Astrocyte of the cerebellum (primary cell): ENCODE results near the gene SETD4.

Experiments
- DNase-seq: peaks from one replicate; pipeline ENCODE4 v3.0.0-alpha.2; 2011; ENCODE audit warnings: low read depth
- H3K4me3 ChIP-seq: 2 replicates; pipeline ENCODE4 v1.5.1; 2011; ENCODE audit warnings: mild to moderate bottlenecking, low read depth, low read length, moderate library complexity
- in situ Hi-C: cut with HindIII; loops from 2 replicates; pipeline ENCODE4 v1.10.0; 2017; ENCODE audit warnings: low sequenced_read_pairs
- TF ChIP-seq, protein P1 (sequence below): IDR thresholded peaks from 2 replicates; pipeline ENCODE4 v1.5.1; 2012; ENCODE audit warnings: low read length, low read depth, moderate library complexity, mild to moderate bottlenecking; ENCODE audit errors: missing control alignments

Gene SETD4

DNA sequence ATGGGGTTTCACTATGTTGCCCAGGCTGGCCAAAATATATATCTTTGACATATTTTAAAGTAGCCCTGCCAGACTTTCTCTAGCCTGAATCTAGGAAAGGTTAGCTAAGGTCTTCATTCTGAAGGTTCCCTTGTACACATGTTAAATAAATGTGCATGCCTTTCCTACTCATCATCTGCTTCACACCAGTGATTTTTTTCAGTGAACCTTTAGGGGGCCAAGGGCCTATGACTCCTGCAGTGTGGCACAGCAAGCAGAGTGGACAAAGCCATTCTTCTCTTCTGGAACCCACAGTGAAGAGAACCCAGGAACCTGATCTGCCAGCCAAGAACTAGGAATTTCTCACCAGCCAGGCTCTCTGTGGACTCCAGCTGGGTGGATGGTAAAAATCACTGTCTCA lies 32.4 kb upstream of the SETD4 start:
- in situ Hi-C loops, result no loop called here
- DNase-seq, result no peak
- TF ChIP-seq, protein P1, sequence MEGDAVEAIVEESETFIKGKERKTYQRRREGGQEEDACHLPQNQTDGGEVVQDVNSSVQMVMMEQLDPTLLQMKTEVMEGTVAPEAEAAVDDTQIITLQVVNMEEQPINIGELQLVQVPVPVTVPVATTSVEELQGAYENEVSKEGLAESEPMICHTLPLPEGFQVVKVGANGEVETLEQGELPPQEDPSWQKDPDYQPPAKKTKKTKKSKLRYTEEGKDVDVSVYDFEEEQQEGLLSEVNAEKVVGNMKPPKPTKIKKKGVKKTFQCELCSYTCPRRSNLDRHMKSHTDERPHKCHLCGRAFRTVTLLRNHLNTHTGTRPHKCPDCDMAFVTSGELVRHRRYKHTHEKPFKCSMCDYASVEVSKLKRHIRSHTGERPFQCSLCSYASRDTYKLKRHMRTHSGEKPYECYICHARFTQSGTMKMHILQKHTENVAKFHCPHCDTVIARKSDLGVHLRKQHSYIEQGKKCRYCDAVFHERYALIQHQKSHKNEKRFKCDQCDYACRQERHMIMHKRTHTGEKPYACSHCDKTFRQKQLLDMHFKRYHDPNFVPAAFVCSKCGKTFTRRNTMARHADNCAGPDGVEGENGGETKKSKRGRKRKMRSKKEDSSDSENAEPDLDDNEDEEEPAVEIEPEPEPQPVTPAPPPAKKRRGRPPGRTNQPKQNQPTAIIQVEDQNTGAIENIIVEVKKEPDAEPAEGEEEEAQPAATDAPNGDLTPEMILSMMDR, result no peak
- H3K4me3 ChIP-seq, result no peak overlapping the region

DNA sequence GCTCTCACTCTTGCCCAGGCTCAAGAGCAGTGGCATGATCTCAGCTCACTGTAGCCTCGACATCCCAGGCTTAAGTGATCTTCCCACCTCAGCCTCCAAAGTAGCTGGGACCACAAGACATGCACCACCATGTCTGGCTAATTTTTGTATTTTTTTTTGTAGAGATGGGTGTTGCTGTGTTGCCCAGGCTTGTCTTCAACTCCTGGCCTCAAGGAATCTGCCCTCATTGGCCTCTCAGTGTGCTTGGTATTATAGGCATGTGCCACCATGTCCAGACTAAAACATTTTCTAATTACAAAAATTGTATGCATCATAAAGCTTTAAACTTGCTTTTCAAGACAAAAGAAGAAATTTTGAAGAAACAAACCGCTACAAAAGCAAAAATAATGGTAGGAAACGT lies 29.6 kb upstream of the SETD4 start:
- TF ChIP-seq, protein P1, result no peak
- H3K4me3 ChIP-seq, result no peak overlapping the region
- in situ Hi-C loops, result no loop called here
- no peak for DNase-seq

DNA sequence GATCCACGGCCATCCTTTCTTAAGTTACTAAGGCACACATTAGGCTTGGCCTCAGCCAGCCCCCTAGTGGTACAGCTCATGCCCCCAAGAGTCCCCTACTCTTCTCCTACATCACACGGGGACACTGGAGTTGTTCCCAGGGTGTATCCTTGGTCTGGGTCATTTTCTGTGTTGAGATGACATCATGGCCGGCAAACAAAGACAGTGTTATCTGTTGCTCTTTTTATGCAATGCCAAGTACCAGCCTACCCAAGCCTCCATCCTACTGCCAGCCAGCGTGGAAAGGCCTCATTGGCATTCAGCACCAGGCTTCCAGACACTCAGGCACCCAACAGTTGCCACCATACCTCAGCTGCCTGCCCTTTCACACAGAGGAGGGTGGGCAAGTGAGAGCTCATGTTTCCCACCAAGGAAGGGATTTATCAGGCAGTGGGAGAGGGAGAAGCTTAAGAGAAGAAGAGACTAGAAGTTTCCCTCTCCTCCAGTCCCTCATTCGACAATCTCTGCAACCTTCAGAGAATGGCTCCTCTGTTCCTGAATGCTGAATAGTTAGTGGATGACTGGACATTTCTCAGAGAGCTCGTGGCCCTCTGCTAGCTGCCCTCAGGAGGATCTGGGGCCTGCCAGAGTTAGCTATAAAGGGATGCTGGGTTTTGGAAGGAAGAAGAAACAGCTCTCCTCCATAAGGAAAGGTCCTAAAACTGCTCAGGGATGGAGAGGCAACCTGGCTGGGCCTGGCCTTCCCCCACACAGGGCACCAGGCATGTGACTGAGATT lies 27.2 kb upstream of the SETD4 start:
- TF ChIP-seq, protein P1, result peak; percentile 15
- no peak overlapping the region for H3K4me3 ChIP-seq
- in situ Hi-C loops, result no loop called here
- DNase-seq, result no peak

DNA sequence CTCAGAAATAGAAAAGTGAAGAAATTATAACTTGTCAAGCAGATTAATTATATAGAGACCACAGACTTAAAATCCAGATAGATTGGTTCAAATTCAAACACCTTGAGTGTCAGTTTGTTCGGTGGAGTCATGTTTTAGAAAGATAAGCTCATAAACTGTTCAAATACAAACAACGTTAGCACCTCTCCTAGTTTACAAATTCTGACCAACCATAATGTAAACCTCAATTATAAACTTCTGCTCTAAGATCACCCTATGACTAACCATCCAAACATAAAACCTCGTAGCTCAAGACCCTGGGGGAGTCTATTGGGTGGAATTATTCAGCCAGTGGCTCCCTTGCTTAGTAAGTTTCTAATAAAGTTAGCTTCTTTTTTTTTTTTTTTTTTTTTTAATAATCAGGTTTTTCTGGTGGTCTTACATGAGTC lies 21.9 kb upstream of the SETD4 start:
- DNase-seq, result no peak
- no peak overlapping the region for H3K4me3 ChIP-seq
- TF ChIP-seq, protein P1, result no peak
- in situ Hi-C loops, result no loop called here

DNA sequence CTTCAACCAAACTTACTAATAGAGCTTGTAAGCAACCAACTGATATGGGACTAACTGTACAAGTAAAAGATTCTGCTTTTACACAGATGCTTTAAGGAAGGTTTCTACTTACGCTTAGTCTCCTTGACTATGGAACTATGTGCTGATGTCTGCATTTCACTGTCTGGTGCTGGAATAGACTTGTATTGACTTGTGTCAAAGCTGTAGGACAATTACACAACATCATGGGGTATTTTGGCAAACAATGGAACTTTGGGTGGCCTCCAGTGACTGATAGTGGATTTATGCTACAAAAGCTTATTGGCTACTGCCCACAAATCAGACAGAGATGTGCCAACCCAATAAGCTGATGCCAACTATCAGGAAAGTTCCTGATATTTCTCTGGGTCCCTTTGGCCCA lies 20.1 kb upstream of the SETD4 start:
- no peak overlapping the region for H3K4me3 ChIP-seq
- in situ Hi-C loops, result no loop called here
- DNase-seq, result no peak
- TF ChIP-seq, protein P1, result no peak

DNA sequence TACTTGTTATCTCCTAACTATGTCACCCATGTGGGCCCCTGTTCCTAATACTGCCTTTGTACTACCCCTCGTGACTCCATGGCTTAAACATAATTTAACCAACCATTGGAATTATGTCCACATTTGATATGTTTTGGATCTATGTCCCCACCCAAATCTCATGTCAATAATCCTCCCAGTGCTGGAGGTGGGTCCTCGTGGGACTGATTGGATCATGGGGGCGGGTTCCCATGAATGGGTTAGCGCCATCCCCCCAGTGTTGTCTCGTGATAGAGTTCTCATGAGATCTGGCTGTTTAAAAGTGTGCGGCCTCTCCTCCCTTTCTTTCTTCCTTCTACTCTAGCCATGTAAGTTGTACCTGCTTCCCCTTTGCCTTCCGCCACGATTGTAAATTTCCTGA lies 19.3 kb upstream of the SETD4 start:
- TF ChIP-seq, protein P1, result no peak
- no peak for DNase-seq
- in situ Hi-C loops, result no loop called here
- H3K4me3 ChIP-seq, result no peak overlapping the region
